HG03521 (cell line): ENCODE measurements around the gene EPHB1.
"Not testable (repeated sequence)": the region's sequence is repeated elsewhere in the genome, so short reads cannot be mapped to it uniquely, and the experiment has no call there.

Experiments
- ATAC-seq: cut with Tn5 transposase; IDR thresholded peaks from one replicate; pipeline ENCODE4 v1.9.1; 2021; ENCODE audit warnings: mild to moderate bottlenecking, moderate library complexity; ENCODE audit not compliant: unreplicated experiment

Gene EPHB1

DNA sequence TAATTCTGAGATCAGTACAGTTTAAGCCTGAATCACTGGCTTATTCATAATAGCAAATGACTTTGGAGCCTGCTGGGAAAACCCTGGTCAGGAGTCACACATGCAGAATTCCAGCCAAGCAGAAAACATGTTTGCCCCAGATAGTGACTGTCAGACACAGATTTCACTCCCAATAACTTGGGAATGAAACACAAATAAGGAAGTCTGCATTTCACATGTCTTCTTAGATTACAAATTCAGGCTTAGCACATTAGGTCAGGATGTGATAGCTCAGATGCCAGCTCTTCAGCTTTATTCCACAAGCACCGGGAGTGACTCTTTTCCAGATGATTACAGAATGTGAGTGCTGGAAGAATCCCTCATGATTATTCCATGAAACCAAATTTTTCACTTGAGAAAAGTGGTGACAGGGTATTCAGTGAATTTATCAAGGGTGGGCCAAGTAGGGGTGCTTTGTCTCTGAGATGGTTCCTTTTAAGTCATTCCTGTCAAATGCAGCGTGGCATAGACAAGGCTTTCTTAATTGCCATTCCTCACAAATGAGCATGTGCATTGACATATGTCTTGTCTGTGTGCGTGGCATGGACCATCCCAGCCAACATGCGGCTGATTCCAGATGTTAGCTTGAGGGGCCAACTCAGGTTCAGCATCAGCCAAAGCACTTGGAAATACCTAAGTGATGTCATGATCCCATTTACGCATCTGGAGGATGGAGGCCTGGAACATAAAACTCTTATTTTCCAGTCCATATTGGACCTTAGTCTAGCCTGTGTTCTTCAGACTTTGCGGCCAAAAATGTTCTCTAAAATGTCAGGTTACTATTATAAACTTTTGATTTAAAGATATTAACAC lies 191.0 kb downstream of the EPHB1 start:
- no peak for ATAC-seq

DNA sequence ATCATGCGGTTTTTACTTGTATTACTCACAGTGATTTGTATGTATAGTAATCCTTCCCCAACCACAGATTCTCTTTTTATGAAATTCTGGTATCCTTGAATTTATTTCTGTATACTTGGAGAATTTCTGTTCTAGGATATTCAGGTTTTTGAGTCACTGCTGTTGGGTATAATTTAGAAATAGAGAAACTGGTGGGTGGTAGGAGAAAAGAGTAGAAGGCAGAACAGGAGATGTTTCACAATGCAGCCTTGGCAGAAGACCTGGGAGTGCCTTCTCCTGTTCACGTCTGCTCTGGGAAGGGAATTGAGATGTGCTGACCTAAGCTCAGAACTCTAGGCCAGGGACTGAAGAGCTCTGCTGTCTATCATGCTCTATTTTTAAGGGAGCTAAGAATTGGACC lies 193.6 kb downstream of the EPHB1 start:
- no peak for ATAC-seq

GRCh38 chr3:134991003-134991402 lies 195.9 kb downstream of the EPHB1 start:
- no peak for ATAC-seq

DNA sequence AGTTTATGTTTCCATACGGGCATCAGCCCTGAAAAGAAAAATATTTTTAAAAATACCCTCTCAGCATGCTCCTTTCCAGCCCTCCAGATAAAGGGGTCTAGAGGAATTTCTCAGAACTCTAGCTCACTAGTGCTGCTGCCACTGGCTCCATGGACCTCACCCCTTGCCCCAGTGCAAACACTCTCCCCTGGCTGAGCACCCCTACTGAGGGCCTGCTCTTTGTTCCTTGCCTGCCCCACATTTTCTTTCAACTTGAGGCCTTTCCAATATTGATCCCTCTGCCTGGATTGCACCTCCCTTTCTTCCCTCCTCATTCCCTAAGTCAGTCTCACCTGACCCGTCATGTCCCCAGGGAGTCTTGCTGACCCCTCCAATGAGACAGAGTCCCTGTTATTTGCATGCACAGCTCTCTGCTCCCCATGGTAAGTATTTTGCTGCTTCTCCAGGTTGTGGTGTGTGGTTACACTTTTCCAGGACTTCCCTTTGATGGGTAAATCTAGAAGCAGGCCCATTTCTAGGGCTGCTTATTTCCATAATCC lies 196.5 kb downstream of the EPHB1 start:
- ATAC-seq, result no peak

GRCh38 chr3:134992180-134992579 lies 197.1 kb downstream of the EPHB1 start:
- ATAC-seq, result no peak

GRCh38 chr3:134992586-134992985 lies 197.5 kb downstream of the EPHB1 start:
- ATAC-seq, result no peak

DNA sequence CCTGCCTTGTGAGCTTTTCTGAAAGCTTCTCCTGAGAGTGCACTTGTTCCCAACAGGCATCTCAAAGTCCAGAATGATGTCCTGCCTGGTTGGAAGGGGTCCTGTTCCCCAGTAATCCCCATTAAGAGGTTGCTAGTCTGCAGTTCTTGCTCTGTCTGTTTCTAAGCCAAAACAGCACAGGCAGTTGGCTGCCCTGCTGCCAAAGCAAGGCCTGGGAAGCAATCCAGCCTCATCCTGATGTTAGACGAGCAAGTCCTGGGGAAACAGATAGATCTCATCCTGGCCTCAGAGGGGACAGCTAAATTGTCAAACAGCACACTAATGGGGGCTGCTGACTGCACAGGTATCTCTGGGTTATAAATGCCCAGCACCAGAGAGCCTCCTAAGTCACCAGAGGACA lies 198.0 kb downstream of the EPHB1 start:
- no peak for ATAC-seq

- ATAC-seq, result no peak
These were observed 203.1 kb downstream of the EPHB1 start for GRCh38 chr3:134998158-134998557.

- no peak for ATAC-seq
These were observed 203.8 kb downstream of the EPHB1 start for GRCh38 chr3:134998855-134999254.

GRCh38 chr3:135000465-135000864 lies 205.4 kb downstream of the EPHB1 start:
- no peak for ATAC-seq

GRCh38 chr3:135005616-135006015 lies 210.6 kb downstream of the EPHB1 start:
- not testable (repeated sequence) for ATAC-seq

GRCh38 chr3:135007607-135008006 lies 212.5 kb downstream of the EPHB1 start:
- no peak for ATAC-seq

DNA sequence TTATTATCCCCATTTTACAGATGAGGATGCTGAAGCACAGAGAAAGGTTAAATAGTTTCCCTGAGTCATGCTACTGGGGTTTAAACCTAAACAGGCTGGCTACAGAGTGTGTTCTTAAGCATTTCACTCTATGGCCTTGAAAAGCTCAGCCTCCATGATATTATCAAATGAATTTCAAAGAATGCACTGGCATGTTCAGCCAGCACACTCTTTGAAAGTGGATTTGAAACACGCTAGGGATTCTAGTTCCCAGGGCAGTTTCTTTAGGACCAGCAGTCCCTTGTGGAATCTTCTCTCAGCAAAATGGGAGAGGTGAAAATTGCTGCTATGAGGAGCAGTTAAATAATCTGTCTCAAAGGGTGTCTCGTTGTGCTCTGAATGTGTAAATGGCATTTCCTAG lies 213.3 kb downstream of the EPHB1 start:
- ATAC-seq, result no peak

- no peak for ATAC-seq
These were observed 214.0 kb downstream of the EPHB1 start for GRCh38 chr3:135009014-135009413.

DNA sequence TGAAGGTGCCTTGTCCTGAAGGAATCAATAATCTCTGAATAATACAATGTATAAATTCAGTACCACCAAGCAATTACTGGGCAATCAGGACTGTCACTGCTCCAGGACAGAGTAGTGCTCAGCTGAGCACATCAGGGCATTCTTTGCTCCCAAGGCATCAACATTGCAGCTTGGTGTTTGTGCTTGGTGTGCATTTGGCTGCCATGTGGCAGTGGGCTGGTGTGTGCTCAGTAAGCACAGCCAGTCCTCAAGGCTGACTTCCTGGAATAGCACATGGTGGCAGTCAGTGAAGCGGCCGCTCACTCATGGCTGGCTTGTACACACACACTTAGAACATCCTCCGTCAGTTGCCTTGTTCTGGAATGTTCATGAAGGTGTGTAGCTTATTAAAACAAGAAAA lies 217.0 kb downstream of the EPHB1 start:
- no peak for ATAC-seq

GRCh38 chr3:135013206-135013605 lies 218.1 kb downstream of the EPHB1 start:
- ATAC-seq, result no peak

DNA sequence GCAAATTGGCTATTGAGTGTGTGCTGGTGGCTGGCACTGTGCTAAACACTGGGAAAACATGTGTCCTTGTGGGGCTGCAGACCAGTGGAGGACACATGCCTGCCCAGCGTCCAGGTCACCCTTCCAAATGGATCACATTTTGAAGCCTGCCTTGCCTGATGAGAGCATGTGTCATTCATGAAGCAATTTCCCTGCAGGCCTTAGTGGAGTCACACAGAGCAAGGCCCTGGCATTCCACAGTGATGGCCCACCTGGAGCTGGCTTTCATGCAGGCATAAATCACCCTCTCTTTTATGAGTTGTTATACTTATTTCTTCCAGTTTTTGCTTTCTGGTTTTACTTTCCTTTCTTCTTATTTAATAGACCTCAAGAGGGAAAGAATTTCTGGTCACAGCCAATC lies 219.5 kb downstream of the EPHB1 start:
- no peak for ATAC-seq

DNA sequence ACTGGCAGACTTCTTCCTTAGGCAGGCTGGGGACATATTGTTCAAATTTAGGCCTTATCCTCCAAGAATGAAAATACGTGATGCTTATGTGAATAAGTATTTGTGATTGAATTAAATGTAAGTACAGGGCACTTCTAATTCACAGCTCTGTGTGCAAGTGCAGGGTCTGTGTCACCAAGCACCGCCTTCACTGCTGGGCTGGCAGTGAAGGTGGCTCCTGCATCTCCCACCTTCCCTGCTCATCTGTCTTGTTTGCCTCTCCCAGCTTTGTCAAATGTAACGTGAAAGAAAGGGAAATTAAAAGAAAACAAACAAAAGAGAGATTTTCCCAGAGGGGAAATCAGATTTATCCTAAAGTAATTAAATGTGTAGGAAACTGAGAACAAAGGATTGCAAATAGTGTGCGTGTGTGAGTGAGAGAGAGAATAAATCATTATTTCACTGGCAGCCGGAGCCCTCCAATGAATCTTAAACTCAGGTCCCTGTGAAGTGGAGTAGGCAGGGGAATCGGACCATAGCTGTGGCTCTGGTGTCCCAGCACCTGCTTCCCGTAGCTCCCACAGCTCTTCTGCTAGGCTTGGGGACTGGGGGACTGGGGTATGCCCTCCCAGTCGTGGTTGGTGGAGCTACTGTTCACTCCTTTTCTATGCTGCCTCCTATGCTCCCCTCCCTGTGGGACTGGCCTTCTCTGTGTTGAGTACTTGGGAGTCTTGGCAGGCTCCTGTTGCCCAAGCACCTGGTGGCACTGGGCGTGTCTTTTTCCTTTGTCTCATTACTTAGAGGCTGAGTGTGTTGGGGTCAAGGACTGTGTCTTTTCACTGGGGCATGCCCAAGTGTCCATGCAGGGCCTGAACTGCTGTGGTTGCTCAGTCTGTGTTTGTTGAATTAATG lies 222.2 kb downstream of the EPHB1 start:
- ATAC-seq, result no peak

DNA sequence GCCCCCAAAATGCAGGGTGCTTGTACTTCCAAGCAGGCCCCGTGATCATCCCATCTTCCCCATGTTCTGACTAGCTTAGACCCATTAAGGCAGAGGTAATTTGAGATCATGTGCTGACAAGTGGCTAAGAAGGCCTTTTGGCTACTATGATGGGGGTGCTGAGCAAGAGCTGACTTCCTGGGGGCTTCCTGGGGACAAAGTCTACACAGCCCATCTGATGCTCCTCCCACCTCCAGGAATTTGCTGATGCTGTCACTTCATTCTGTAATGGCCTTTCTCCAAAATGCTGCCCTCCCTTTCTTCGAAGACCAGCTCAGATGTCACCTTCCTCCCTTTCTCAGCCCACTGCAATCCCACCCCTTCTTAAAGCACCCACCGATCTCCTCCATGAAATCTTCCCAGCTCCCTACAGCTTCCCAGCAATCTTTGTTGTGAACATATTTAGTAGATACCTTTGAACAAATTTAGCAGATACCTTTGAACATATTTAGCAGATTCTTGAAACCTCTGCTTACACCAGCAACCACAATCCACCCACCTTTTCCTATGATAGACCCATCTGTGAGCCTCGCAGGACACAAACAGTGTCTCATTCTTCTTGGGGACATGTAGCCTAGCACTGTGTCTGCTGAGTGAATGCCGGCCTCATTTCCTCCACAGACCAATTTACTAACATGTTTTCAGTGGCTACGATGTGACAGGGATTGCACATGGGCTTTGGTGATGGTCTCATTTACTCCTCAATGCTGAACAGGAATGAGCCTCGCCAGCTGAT lies 223.3 kb downstream of the EPHB1 start:
- peak; percentile 82 for ATAC-seq

- no peak for ATAC-seq
These were observed 225.1 kb downstream of the EPHB1 start for GRCh38 chr3:135020181-135020580.
